OCI-LY1 (cell line): ENCODE results near the gene NELL2.

Source experiments
- EZH2 ChIP-seq: fragments of 200-600 bp; sonication (generic), shearing (Covaris generic); IDR thresholded peaks from 2 replicates; pipeline ENCODE4 v1.8.0; 2017; ENCODE audit warnings: borderline replicate concordance, mixed run types, mild to moderate bottlenecking, antibody characterized with exemption, low read length, moderate library complexity, mixed read lengths
- TF ChIP-seq, protein P1 (sequence below): fragments of 200-600 bp; sonication (generic), shearing (Covaris generic); IDR thresholded peaks from 2 replicates; pipeline ENCODE4 v1.5.1; 2017; ENCODE audit warnings: mild to moderate bottlenecking, antibody characterized with exemption, low read length, moderate library complexity, mixed read lengths

DNA sequence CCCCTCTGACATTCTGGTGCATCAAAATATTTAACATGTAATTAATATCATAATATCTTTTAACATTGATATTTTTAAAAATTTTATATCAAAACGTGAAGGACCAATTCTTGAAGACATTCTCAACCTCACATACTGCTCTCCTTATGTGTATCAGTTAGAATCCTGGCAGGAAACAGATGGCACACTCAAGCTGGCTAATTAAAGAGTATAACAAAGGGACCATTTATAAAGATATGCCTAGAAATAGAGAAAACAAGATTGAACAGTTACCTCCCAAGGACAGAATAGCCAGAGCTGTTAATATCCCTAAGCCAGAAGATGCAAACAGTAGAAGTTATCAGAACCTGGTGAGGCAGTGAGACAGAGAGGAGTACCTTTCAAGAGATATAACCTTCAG lies 368.7 kb downstream of the NELL2 start:
- TF ChIP-seq, protein P1, sequence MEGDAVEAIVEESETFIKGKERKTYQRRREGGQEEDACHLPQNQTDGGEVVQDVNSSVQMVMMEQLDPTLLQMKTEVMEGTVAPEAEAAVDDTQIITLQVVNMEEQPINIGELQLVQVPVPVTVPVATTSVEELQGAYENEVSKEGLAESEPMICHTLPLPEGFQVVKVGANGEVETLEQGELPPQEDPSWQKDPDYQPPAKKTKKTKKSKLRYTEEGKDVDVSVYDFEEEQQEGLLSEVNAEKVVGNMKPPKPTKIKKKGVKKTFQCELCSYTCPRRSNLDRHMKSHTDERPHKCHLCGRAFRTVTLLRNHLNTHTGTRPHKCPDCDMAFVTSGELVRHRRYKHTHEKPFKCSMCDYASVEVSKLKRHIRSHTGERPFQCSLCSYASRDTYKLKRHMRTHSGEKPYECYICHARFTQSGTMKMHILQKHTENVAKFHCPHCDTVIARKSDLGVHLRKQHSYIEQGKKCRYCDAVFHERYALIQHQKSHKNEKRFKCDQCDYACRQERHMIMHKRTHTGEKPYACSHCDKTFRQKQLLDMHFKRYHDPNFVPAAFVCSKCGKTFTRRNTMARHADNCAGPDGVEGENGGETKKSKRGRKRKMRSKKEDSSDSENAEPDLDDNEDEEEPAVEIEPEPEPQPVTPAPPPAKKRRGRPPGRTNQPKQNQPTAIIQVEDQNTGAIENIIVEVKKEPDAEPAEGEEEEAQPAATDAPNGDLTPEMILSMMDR: no peak
- no peak for TF ChIP-seq EZH2
